GM19099 (cell line): ENCODE results near the gene ERBB3.

ENCODE experiments used
- POLR2A ChIP-seq: IDR thresholded peaks from 3 replicates; pipeline ENCODE4 v1.6.1; 2011; ENCODE audit warnings: low read depth; ENCODE audit not compliant: insufficient read length; ENCODE audit errors: extremely low read depth

Gene ERBB3

DNA sequence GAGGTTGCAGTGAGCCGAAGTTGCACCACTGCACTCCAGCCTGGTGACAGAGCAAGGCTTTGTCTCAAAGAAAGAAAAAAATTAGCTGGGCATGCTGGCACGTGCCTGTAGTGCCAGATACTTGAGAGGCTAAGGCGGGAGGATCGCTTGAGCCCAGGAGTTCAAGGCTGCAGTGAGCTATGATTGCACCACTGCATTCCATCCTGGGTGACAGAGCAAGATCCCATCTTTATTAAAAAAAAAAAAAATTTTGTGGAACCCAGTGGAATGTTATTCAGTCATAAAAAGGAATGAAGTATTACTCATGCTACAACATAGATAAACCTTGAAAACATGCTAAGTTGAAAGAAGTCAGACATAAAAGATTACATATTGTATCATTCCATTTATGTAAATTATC lies 8.3 kb upstream of the ERBB3 start:
- no peak for TF ChIP-seq POLR2A

DNA sequence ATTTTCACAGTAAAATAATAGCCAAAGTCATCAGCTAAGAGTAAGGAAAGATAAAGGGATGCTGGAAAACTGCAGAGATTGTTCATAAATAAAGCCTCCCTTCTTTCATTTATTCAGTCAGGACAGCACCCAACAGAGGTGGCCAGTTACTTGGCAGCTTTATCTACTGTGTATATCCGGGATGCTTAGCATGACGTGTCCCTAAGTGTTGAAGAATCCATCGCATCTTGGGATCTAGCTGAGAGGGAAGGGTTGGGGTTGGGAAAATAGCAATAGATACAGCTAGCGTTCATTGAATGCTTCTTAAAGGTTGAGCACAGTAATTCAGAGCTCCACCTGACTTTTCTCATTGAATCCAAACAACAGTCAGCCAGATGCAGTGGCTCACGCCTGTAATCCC lies 5.6 kb upstream of the ERBB3 start:
- TF ChIP-seq POLR2A: no peak

DNA sequence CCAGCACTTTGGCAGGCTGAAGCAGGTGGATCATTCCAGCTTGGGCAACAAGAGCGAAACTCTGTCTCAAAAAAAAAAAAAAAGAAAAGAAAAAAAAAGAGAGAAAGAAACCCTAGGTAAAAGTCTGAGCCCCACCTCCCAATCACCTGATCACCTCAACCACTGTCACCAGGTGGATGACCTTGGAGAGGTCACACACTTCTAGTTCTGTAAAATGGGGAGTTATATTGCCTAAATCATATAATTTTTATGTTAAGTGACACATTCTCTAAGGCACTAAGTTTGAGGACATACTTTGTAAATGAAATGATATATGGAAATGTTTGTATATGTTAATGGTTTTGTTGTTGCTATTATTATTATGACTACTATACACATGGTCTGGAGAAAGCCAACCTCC lies 1.5 kb upstream of the ERBB3 start:
- no peak for TF ChIP-seq POLR2A

GRCh38 chr12:56078931-56079722 lies 838 bp upstream of the ERBB3 start:
- no peak for TF ChIP-seq POLR2A

DNA sequence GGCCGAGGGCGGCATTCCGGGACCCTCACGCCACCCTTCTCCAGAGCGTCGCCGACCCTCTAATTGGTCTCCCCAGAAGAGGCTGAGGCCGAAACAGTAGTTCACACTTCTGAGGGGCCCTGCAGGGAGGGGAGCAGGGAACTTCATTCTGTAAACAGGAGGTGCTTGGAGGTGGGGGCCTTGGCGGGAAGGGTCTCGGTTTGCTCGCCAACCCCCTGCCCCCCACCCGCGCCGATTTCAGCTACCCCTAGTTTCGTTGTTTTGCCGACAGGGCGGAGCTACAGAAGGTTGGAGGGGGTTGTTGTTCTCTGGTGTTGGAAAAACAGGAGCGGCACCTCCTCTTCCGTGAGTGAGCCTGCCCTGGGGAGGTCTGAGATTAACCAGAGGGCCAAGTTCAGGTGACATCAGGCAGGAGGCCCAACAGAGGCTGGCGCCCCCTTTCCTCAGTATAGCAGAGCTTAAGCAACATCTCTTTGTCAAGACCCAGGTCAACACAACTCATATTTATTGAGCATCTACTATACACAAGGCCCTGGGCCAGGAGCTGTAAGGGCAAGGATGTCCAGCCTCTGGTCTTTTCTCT lies 682 bp downstream of the ERBB3 start:
- TF ChIP-seq POLR2A: no peak

DNA sequence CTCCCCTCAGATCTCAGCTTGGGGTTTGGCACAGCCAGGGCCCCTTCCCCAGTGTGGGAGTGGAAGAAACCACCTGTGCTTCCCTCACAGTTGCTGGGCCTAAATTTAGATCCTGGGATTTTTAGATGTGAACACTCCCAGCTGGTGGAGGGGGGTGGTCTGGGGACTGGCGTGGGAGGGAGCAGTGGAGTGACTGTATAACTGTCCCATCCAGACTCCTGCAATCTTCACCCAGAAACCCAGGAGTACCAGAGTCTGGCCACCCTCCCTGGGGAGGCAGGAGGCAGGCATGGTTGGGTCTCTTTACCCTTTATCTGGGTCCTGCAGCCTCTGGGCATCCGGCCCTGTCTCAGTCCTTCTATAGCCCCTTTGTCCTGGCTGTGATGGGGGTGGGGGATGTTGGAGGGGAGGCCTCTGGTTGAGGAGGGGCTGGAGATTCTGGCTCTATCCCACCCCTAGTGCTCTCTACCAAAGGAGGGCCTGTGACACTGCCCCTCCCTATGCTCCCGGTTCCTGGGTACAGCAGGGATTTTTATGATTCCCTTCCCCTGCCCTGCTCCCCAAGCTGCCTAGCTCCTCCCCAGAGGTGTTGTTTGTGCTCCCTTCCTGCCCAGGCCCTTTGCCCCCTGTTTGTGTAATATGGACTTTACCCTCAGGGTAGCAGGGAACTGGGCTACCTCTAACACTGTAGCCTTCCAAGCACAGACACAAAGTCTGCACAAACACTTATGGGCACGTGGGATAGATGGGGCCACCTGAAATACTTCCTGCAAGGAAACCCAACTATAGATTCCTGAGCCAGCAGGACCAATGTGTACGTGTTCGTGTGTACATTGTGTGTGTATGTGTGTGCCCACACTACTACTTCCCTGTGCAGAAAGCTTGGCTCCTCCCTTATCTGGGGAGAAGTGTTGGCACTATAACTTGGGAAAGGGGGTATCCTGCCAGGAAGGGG lies 1.7 kb downstream of the ERBB3 start:
- TF ChIP-seq POLR2A: no peak

DNA sequence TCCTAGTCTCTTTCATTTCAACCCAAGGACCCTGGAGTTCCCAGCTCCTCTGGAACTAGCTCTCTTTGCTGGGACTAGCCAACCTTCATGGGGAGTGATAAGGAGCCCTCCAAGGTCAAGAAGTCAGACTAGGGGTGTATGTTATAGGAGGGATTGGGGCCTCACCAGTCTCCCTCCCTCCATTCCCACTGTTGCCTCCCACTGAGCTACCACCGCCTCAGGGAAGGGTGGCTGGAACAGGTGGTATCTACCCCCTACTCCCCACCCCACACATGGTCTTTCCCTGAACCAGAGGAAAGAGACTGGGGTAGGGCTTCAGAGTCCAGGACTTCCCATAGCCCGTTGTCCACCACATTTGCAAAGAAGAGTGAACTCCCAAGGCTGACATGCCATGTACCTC lies 2.4 kb downstream of the ERBB3 start:
- no peak for TF ChIP-seq POLR2A

GRCh38 chr12:56082967-56083366 lies 3.0 kb downstream of the ERBB3 start:
- TF ChIP-seq POLR2A: no peak

GRCh38 chr12:56084958-56085543 lies 5.1 kb downstream of the ERBB3 start:
- TF ChIP-seq POLR2A: no peak

- no peak for TF ChIP-seq POLR2A
Observed at GRCh38 chr12:56086096-56086495, 6.1 kb downstream of the ERBB3 start.

DNA sequence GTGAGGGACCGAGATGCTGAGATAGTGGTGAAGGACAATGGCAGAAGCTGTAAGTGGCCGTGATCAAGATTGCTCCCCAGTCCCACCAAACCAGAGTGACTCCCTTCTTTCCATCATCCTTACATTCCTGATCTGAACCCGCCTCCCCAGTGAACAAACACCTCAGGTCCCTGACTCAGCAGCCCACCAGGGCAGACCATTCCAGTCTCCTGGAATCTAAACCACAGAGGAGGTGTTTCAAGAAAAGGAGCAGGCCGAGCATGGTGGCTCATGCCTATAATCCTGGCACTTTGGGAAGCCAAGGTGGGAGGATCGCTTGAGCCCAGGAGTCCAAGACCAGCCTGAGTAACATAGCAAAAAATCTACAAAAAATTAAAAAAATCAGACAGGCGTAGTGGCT lies 6.6 kb downstream of the ERBB3 start:
- no peak for TF ChIP-seq POLR2A

DNA sequence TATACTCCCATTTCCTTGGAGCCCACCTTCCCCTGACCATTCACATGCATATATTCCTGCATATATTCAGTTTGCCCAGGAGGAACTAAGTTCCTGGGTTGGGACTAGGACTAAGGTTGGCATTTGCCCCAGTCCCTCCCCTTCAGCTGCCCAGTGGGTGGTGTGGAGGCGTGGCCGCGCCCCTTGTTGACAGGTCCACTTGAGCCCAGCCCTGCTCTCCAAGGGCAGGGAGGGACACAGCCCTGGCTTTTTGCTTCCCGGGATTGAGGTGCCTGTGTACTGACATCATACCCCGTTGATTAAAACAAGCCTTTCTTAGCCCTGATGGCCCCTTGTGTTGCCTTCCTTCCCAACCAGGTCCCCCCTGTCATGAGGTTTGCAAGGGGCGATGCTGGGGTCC lies 7.3 kb downstream of the ERBB3 start:
- no peak for TF ChIP-seq POLR2A

DNA sequence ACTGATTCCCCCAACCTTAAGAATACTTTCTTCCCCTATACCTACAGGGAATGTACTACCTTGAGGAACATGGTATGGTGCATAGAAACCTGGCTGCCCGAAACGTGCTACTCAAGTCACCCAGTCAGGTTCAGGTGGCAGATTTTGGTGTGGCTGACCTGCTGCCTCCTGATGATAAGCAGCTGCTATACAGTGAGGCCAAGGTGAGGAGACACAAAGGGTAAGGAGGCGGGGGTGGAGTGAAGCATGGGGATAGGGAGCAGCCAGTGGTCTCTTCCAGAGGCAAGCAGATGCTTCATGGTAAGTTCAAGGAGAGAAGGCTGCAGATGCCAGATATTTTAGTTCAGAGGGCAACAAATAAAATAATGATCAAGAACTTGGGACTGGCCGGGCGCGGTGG lies 17.8 kb downstream of the ERBB3 start:
- TF ChIP-seq POLR2A: no peak

- no peak for TF ChIP-seq POLR2A
Observed at GRCh38 chr12:56098592-56098991, 18.6 kb downstream of the ERBB3 start.

GRCh38 chr12:56099787-56100186 lies 19.8 kb downstream of the ERBB3 start:
- TF ChIP-seq POLR2A: no peak
